GM06990 (cell line): ENCODE data around the gene SDCCAG8.
A peak's percentile ranks its signal among the peaks of the same experiment; 100 is the strongest.

ENCODE experiments used
- DNase-seq: peaks from one replicate; pipeline ENCODE4 v3.0.0-alpha.2; 2011; ENCODE audit not compliant: insufficient read length; ENCODE audit errors: extremely low read depth
- H3K27me3 ChIP-seq: replicated peaks from 2 replicates; pipeline ENCODE4 v1.6.0; 2011; ENCODE audit warnings: low read length; ENCODE audit not compliant: control insufficient read depth, insufficient read depth
- H3K36me3 ChIP-seq: 2 replicates; pipeline ENCODE4 v1.5.1; 2011; ENCODE audit warnings: low read length; ENCODE audit not compliant: control insufficient read depth, insufficient read depth
- H3K4me3 ChIP-seq: replicated peaks from 2 replicates; pipeline ENCODE4 v1.5.1; 2011; ENCODE audit warnings: low read depth, mild to moderate bottlenecking, control low read depth, low read length
- CTCF ChIP-seq: IDR thresholded peaks from 2 replicates; pipeline ENCODE4 v1.5.1; 2011; ENCODE audit warnings: low read length, control low read depth, mild to moderate bottlenecking, inconsistent platforms; ENCODE audit not compliant: insufficient read depth, poor library complexity, severe bottlenecking

The SDCCAG8 gene

GRCh38 chr1:243234978-243235647 is 20.7 kb upstream of the SDCCAG8 start:
- no peaks in the 10 kb centered on the region; the same call in 1 of the 2 replicates for H3K36me3 ChIP-seq

GRCh38 chr1:243236604-243237252 is 19.1 kb upstream of the SDCCAG8 start:
- no peaks in the 10 kb centered on the region; the same call in 1 of the 2 replicates for H3K36me3 ChIP-seq
- DNase-seq = no peak
- H3K27me3 ChIP-seq = no peaks in the 10 kb centered on the region
- no peak overlapping the region for H3K4me3 ChIP-seq
- no peak for TF ChIP-seq CTCF

More at GRCh38 chr1:243234978-243235647, 20.7 kb upstream of the SDCCAG8 start:
- no peak for TF ChIP-seq CTCF
- Histone ChIP-seq H3K4me3 (no peak overlapping the region), H3K27me3 (no peaks in the 10 kb centered on the region)
- DNase-seq = no peak

- no peak for TF ChIP-seq CTCF
- DNase-seq = peak; percentile 32
- Histone ChIP-seq H3K27me3 (no peaks in the 10 kb centered on the region), H3K4me3 (peak overlapping the region; percentile 51), H3K36me3 (no peaks in the 10 kb centered on the region; the same call in 1 of the 2 replicates)
Measured at GRCh38 chr1:243244432-243244841, 11.4 kb upstream of the SDCCAG8 start.

- DNase-seq = no peak
- H3K36me3 ChIP-seq = no peaks in the 10 kb centered on the region; the same call in 1 of the 2 replicates
- H3K4me3 ChIP-seq = no peak overlapping the region
- no peaks in the 10 kb centered on the region for H3K27me3 ChIP-seq
- no peak for TF ChIP-seq CTCF
Measured at GRCh38 chr1:243246916-243247315, 8.9 kb upstream of the SDCCAG8 start.

DNA sequence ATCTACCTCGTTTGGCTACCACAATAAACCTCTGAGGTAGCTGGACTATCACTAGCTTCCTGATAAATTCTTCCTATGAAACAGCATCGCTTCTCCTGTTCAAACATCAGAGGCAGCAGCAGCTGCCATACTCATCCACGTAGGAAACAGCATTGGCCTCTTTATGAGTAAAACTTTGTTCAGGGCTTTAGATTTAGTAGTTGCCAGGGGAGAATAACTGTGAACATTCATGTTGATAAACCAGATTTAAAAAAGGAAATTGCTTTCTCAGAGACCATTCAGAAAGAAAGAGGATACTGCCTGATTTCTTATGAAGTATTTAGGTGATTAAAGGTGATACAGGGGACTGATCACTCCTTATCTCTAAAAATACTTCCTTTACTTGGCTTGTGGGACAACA is 7.9 kb upstream of the SDCCAG8 start:
- H3K4me3 ChIP-seq = no peak overlapping the region
- TF ChIP-seq CTCF = no peak
- no peaks in the 10 kb centered on the region for H3K27me3 ChIP-seq
- no peak for DNase-seq
- H3K36me3 ChIP-seq = no peaks in the 10 kb centered on the region; the same call in 1 of the 2 replicates
